Measurements from ENCODE around the gene AADACL2.

Gene AADACL2

GRCh38 chr3:151708868-151709267 is 24.9 kb upstream of the AADACL2 start:
- TF ChIP-seq CTCF (IDR thresholded peaks at IDR 0.05): no peak

GRCh38 chr3:151709847-151710246 is 23.9 kb upstream of the AADACL2 start:
- TF ChIP-seq CTCF (IDR thresholded peaks at IDR 0.05): no peak

DNA sequence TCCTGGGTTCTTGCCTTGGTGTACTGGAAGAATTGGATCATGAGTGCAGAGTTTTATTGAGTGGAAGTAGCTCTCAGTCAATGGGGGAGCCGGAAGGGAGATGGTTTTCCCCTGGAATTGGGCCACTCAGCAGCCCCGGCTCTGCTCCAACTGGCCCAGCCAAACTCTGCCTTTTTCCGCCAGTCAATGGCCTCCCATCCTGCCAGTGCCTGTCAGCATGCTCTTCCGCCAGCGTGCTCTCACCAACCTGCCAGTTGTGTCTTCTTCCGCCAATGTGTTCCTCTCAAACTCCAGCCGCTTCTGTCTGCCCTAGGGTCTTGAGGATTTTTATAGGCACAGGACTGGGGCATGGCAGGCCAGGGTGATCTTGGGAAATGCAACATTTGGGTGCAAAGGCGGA is 12.4 kb upstream of the AADACL2 start:
- TF ChIP-seq CTCF (IDR thresholded peaks at IDR 0.05): no peak

GRCh38 chr3:151722856-151723255 is 10.9 kb upstream of the AADACL2 start:
- no peak for TF ChIP-seq CTCF (IDR thresholded peaks at IDR 0.05)

- TF ChIP-seq CTCF (IDR thresholded peaks at IDR 0.05): no peak
Observed at GRCh38 chr3:151724576-151725562, 8.9 kb upstream of the AADACL2 start.

GRCh38 chr3:151726016-151726415 is 7.7 kb upstream of the AADACL2 start:
- no peak for TF ChIP-seq CTCF (IDR thresholded peaks at IDR 0.05)

DNA sequence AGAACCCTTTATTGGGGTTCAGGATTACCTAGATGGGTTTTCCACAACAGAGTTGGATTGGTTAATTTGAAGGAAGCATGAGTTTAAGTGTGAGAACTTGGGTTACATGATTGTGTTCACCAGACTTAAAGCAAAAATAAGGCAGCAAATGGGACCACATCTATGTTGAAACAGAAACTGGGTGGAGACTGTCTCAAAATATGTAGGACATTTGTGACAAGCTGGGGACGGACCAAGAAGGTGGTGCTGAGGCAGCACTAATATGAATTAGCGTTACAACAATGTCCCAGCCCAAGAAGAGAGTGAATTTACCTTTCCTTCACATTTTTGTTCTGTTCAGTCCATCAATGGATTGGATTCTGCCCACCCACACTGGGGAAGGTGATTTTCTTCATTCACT is 866 bp upstream of the AADACL2 start:
- no peak for TF ChIP-seq CTCF (IDR thresholded peaks at IDR 0.05)

All from LNCAP (cell line).